MCF 10A (cell line): ENCODE data around the gene ARSA. TPM values are rescaled to one million over a fixed set of nuclear protein-coding genes. Genes with fewer than 3 reads are reported as not detected.
"Not testable (repeated sequence)": the region's sequence is repeated elsewhere in the genome, so short reads cannot be mapped to it uniquely, and the experiment has no call there.

ENCODE experiments used
- BruUV-seq: library from RNA; stranded (reverse); fragments of 400-500 nt; replicated peaks from 2 replicates; lab custom pipeline; 2021; lab: Mats Ljungman, UMichigan
- CTCF ChIA-PET: fragments of 300-600 bp; sonication (Branson Sonifier 250); formaldehyde crosslinking; extraction: SDS; loops from one replicate; lab custom pipeline; 2021; ENCODE audit warnings: antibody characterized with exemption, inconsistent platforms; lab: Yijun Ruan, JAX
- POLR2A ChIA-PET: fragments of 300-600, 350-650 bp; sonication (Branson Sonifier 250); formaldehyde crosslinking; extraction: SDS; loops from one replicate; lab custom pipeline; 2020; ENCODE audit warnings: antibody characterized with exemption, inconsistent platforms; lab: Yijun Ruan, JAX
- DNase-seq: peaks from one replicate; pipeline ENCODE4 v3.0.0-alpha.2; 2018; ENCODE audit not compliant: unreplicated experiment
- H3K27ac Mint-ChIP-seq: one replicate; pipeline ENCODE4 v1.8.0; 2022; ENCODE audit warnings: mild to moderate bottlenecking, low read depth, mixed read lengths; ENCODE audit not compliant: unreplicated experiment
- H3K27me3 Mint-ChIP-seq: one replicate; pipeline ENCODE4 v1.8.0; 2022; ENCODE audit warnings: mixed read lengths; ENCODE audit not compliant: insufficient read depth, unreplicated experiment
- H3K36me3 Mint-ChIP-seq: one replicate; pipeline ENCODE4 v1.8.0; 2022; ENCODE audit warnings: mild to moderate bottlenecking, moderate library complexity, mixed read lengths; ENCODE audit not compliant: insufficient read depth, unreplicated experiment
- H3K4me1 Mint-ChIP-seq: one replicate; pipeline ENCODE4 v1.8.0; 2022; ENCODE audit warnings: mixed read lengths; ENCODE audit not compliant: insufficient read depth, unreplicated experiment
- H3K4me3 Mint-ChIP-seq: one replicate; pipeline ENCODE4 v1.8.0; 2022; ENCODE audit warnings: mild to moderate bottlenecking, moderate library complexity, mixed read lengths; ENCODE audit not compliant: unreplicated experiment
- H3K9me3 Mint-ChIP-seq: one replicate; pipeline ENCODE4 v1.8.0; 2022; ENCODE audit warnings: mixed read lengths; ENCODE audit not compliant: unreplicated experiment
- intact Hi-C: fragments of 100-400 bp; cut with micrococcal nuclease; formaldehyde crosslinking; loops from 2 replicates; pipeline ENCODE4 v1.14.1; 2022
- total RNA-seq: library from RNA; stranded (reverse); gene quantifications from 2 replicates; pipeline ENCODE4 v1.2.3, GENCODE V29; 2022
- TF ChIP-seq, protein P1 (sequence below): fragments of 200-600 bp; IDR thresholded peaks from one replicate; pipeline ENCODE4 v1.8.0; 2022; ENCODE audit warnings: antibody characterized with exemption, mild to moderate bottlenecking; ENCODE audit not compliant: unreplicated experiment

ARSA gene
- total RNA-seq, 1 experiment from 2014 or later = 22.0 TPM

DNA sequence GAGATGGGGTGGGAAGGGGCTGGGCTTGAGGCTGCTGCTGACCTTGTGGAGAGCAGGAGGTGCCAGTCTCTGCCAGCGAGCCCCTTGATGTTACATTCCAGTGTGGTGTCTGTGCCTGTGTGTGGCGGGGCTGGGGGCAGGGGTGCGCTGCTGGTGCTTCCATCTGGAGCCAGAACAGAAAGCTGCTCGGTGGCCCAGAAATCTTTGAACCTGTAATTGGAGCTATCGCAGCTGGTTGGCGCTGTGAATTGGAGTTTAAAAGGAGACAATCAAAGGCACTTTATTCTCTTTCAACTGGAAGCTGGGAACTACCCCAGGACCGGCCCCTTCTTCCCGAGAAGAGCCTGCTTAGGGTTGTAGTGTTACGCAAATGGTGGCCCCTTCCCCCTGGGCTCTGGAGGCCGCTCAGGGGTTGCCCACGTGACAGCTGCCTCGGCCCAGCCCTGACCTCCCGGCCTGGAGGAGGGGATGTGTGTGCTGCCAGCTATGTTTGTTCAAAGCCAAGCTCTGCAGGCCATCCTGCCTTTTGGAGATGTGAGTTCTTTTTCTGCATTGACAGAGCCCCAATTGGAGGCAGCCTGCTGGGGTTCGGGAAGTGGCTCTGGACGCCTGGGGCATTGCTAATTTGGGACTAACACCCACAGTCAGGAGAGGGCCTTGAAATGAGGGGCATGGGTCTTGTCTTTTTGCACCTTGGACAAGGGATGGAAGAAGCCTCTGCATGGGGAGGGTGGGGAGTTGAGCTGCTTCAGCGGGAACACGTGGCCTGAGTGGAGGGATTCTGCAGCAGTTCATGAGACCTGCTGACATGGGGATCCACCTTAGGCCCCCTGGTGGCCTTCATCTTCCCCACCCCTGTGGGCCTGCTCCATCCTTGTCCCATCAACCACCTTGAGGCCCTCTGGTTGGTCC, 14.0 kb upstream of the ARSA start:
- Mint-ChIP-seq H3K27ac (no peak overlapping the region), H3K4me3 (no peak overlapping the region), H3K4me1 (no peaks in the 10 kb centered on the region), H3K27me3 (no peaks in the 10 kb centered on the region), H3K9me3 (no peaks in the 10 kb centered on the region), H3K36me3 (no peaks in the 10 kb centered on the region)
- TF ChIP-seq, protein P1, sequence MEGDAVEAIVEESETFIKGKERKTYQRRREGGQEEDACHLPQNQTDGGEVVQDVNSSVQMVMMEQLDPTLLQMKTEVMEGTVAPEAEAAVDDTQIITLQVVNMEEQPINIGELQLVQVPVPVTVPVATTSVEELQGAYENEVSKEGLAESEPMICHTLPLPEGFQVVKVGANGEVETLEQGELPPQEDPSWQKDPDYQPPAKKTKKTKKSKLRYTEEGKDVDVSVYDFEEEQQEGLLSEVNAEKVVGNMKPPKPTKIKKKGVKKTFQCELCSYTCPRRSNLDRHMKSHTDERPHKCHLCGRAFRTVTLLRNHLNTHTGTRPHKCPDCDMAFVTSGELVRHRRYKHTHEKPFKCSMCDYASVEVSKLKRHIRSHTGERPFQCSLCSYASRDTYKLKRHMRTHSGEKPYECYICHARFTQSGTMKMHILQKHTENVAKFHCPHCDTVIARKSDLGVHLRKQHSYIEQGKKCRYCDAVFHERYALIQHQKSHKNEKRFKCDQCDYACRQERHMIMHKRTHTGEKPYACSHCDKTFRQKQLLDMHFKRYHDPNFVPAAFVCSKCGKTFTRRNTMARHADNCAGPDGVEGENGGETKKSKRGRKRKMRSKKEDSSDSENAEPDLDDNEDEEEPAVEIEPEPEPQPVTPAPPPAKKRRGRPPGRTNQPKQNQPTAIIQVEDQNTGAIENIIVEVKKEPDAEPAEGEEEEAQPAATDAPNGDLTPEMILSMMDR = no peak
- BruUV-seq = no TSS peak
- intact Hi-C loops = no loop called here
- POLR2A ChIA-PET = interaction anchor here (0.7 kb wide), 1 partner anchor 18 kb away, joined by 4 read pairs; no protein-coding TSS in a partner anchor
- no peak for DNase-seq
- CTCF ChIA-PET = interaction anchor here (0.6 to 0.8 kb wide), 2 partner anchors 14 to 19 kb away, joined by 3 read pairs; no protein-coding TSS in a partner anchor

DNA sequence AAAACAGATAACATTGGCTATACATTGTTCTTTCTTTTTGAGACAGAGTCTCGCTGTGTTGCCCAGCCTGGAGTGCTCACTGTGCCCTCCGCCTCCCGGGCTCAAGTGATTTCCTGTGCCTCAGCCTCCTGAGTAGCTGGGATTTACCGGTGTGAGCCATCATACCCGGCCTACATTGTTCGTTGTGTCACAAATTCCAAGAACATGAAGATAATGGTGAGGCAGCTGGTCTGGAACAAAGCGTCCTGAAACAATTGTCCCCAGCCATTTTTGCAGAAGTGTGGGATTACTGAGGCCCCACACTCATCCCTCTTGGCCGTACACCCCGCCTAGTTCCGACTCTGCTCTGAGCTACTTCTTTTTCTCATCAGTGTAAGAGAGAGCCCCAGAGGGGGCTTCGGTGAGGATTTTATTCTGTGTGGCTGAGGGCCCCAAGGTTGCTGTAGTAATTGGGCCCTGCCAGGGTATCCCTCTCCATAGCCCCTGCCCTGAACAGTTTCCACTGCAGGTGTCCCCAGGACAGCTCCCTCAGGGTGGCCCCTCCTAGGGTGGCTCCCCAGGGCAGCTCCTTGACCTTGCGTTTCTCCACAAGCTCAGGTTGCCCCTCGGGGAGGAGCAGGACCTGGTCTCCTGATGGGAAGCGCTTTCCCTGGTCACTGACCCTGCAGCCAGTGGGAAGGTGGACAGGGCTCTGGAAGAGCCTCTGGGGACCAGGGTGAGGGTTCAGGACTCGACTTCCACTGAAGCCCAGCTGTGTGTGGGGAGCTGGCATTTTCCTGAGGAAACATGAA, 13.1 kb upstream of the ARSA start:
- ChIA-PET CTCF (interaction anchor here (0.8 kb wide), 2 partner anchors 13 to 51 kb away, joined by 3 to 4 read pairs; no protein-coding TSS in a partner anchor), POLR2A (no interaction called here)
- TF ChIP-seq, protein P1 = no peak
- BruUV-seq = no TSS peak
- Mint-ChIP-seq H3K36me3 (no peaks in the 10 kb centered on the region), H3K27ac (no peak overlapping the region), H3K4me1 (no peaks in the 10 kb centered on the region), H3K4me3 (no peak overlapping the region), H3K9me3 (no peaks in the 10 kb centered on the region), H3K27me3 (no peaks in the 10 kb centered on the region)
- intact Hi-C loops = no loop called here
- DNase-seq = no peak

DNA sequence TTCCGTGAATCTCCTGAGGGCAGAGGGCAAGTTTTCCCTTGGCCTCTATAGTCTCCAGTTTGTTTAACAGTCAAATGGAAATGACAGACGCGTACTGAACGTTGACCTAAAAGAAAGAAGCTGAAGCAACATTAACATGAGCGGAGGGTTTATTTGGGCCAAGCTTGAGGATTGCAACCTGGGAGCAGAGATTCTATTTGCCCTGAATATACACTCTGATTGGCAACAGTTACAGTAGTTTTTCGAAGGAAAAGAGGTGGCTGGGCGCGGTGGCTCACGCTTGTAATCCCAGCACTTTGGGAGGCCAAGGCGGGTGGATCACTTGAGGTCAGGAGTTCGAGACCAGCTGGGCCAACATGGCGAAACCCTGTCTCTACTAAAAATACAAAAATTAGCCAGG, 12.3 kb upstream of the ARSA start:
- POLR2A ChIA-PET, DNase-seq, H3K9me3 Mint-ChIP-seq, H3K4me1 Mint-ChIP-seq, CTCF ChIA-PET, BruUV-seq, H3K4me3 Mint-ChIP-seq, H3K27me3 Mint-ChIP-seq, intact Hi-C loops, H3K36me3 Mint-ChIP-seq, H3K27ac Mint-ChIP-seq: not testable (repeated sequence)

DNA sequence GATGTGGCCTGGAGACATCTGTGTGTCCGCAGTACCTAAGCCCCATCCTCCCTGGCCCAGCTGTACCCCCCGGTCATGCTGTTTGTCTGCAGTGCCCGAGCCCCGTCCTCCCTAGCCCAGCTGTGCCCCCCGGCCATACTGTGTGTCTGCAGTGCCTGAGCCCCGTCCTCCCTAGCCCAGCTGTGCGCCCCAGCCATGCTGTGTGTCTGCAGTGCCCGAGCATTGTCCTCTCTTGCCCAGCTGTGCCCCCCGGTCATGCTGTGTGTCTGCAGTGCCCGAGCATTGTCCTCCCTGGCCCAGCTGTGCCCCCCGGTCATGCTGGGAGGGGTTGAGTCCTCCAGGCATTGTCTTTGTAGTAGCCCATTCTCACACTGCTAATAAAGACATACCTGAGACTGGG, 7.6 kb upstream of the ARSA start:
- Mint-ChIP-seq H3K36me3 (no peaks in the 10 kb centered on the region), H3K4me1 (no peaks in the 10 kb centered on the region), H3K27ac (no peak overlapping the region), H3K4me3 (no peak overlapping the region), H3K27me3 (no peaks in the 10 kb centered on the region), H3K9me3 (no peaks in the 10 kb centered on the region)
- intact Hi-C loops = no loop called here
- TF ChIP-seq, protein P1 = no peak
- no TSS peak for BruUV-seq
- POLR2A ChIA-PET = interaction anchor here (1.0 kb wide), 1 partner anchor 8 kb away, joined by 3 read pairs; the partner anchor contains the start of gene ARSA
- no peak for DNase-seq
- CTCF ChIA-PET = no interaction called here
